OCI-LY1 (cell line): Measurements from ENCODE around the gene CSTF1.

Experiments used
- H2AFZ ChIP-seq: fragments of 200-600 bp; sonication (generic), shearing (Covaris generic); 2 replicates; pipeline ENCODE4 v1.6.0; 2014; ENCODE audit warnings: antibody characterized with exemption, mild to moderate bottlenecking, low read length
- H3F3A ChIP-seq: fragments of 200-600 bp; sonication (generic), shearing (Covaris generic); 2 replicates; pipeline ENCODE4 v1.6.0; 2014; ENCODE audit warnings: mild to moderate bottlenecking, antibody characterized with exemption, low read length, moderate library complexity; ENCODE audit not compliant: insufficient read depth
- H3K27ac ChIP-seq: fragments of 200-600 bp; sonication (generic); 2 replicates; pipeline ENCODE4 v1.5.1; 2014; ENCODE audit warnings: low read length, mixed run types, mild to moderate bottlenecking, low read depth; ENCODE audit not compliant: poor library complexity, severe bottlenecking
- H3K27me3 ChIP-seq: fragments of 200-600 bp; sonication (generic); 2 replicates; pipeline ENCODE4 v1.6.0; 2014; ENCODE audit warnings: antibody characterized with exemption, mild to moderate bottlenecking, low read length, moderate library complexity; ENCODE audit not compliant: insufficient read depth
- H3K36me3 ChIP-seq: fragments of 200-600 bp; sonication (generic); 2 replicates; pipeline ENCODE4 v1.6.1; 2014; ENCODE audit warnings: mild to moderate bottlenecking, antibody characterized with exemption, low read length, moderate library complexity, mixed read lengths; ENCODE audit not compliant: insufficient read depth
- H3K4me1 ChIP-seq: fragments of 200-600 bp; sonication (generic); 2 replicates; pipeline ENCODE4 v1.5.1; 2014; ENCODE audit warnings: mild to moderate bottlenecking, low read length, moderate library complexity; ENCODE audit not compliant: insufficient read depth, severe bottlenecking
- H3K4me2 ChIP-seq: fragments of 200-600 bp; sonication (generic), shearing (Covaris generic); 2 replicates; pipeline ENCODE4 v1.6.1; 2014; ENCODE audit warnings: low read length
- H3K4me3 ChIP-seq: fragments of 200-600 bp; sonication (generic); 2 replicates; pipeline ENCODE4 v1.5.1; 2014; ENCODE audit warnings: low read length, low read depth, mild to moderate bottlenecking, mixed read lengths; ENCODE audit not compliant: poor library complexity, severe bottlenecking
- H3K79me2 ChIP-seq: fragments of 200-600 bp; shearing (Covaris generic); 2 replicates; pipeline ENCODE4 v1.6.1; 2016; ENCODE audit warnings: mixed run types, low read length, mixed read lengths; ENCODE audit not compliant: insufficient read depth
- H3K9ac ChIP-seq: fragments of 200-600 bp; sonication (generic), shearing (Covaris generic); 2 replicates; pipeline ENCODE4 v1.6.1; 2014; ENCODE audit warnings: mild to moderate bottlenecking, low read length, mixed read lengths
- H3K9me2 ChIP-seq: fragments of 200-600 bp; sonication (generic), shearing (Covaris generic); 2 replicates; pipeline ENCODE4 v1.6.1; 2014; ENCODE audit warnings: low read depth, mild to moderate bottlenecking, low read length, mixed read lengths
- H3K9me3 ChIP-seq: fragments of 200-600 bp; shearing (Covaris generic); 2 replicates; pipeline ENCODE4 v1.6.1; 2014; ENCODE audit warnings: low read length, mixed read lengths
- H4K20me1 ChIP-seq: fragments of 200-600 bp; sonication (generic), shearing (Covaris generic); 2 replicates; pipeline ENCODE4 v1.6.0; 2016; ENCODE audit warnings: mild to moderate bottlenecking, low read length; ENCODE audit not compliant: insufficient read depth
- EZH2 ChIP-seq: fragments of 200-600 bp; sonication (generic), shearing (Covaris generic); IDR thresholded peaks from 2 replicates; pipeline ENCODE4 v1.8.0; 2017; ENCODE audit warnings: borderline replicate concordance, mixed run types, mild to moderate bottlenecking, antibody characterized with exemption, low read length, moderate library complexity, mixed read lengths
- TF ChIP-seq, protein P1 (sequence below): fragments of 200-600 bp; sonication (generic), shearing (Covaris generic); IDR thresholded peaks from 2 replicates; pipeline ENCODE4 v1.5.1; 2017; ENCODE audit warnings: mild to moderate bottlenecking, antibody characterized with exemption, low read length, moderate library complexity, mixed read lengths

CSTF1 gene

GRCh38 chr20:56348746-56349145 is 43.7 kb upstream of the CSTF1 start:
- no peak overlapping the region for H2AFZ ChIP-seq

DNA sequence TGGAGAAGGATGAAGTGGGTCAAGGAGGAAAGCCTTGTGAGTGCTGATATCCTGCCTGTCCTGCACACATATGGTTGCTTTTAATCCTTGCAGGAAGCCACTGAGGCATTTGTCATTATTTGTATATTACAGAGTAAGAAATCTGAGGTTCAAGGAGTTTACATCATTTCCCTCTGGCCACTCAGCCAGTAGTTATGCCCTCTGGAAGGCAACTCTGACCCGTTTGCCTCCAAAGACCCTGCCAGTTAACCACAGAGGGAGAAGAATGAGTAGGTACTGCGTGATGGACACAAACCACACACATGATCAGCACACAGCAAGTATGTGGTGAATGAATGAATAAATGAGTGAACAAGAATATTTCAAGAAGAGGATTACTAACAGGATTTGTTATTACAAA is 41.6 kb upstream of the CSTF1 start:
- no peaks in the 10 kb centered on the region for H3F3A ChIP-seq
- no peaks in the 10 kb centered on the region for H3K9me3 ChIP-seq
- no peak overlapping the region for H3K9ac ChIP-seq
- H3K27me3 ChIP-seq: no peaks in the 10 kb centered on the region
- H3K27ac ChIP-seq: no peak overlapping the region
- H2AFZ ChIP-seq: no peak overlapping the region
- no peak overlapping the region for H3K4me2 ChIP-seq
- no peaks in the 10 kb centered on the region for H3K4me1 ChIP-seq
- no peaks in the 10 kb centered on the region for H3K79me2 ChIP-seq
- H4K20me1 ChIP-seq: no peaks in the 10 kb centered on the region
- H3K4me3 ChIP-seq: no peak overlapping the region
- no peaks in the 10 kb centered on the region for H3K36me3 ChIP-seq
- no peaks in the 10 kb centered on the region for H3K9me2 ChIP-seq
- TF ChIP-seq EZH2: no peak
- TF ChIP-seq, protein P1, sequence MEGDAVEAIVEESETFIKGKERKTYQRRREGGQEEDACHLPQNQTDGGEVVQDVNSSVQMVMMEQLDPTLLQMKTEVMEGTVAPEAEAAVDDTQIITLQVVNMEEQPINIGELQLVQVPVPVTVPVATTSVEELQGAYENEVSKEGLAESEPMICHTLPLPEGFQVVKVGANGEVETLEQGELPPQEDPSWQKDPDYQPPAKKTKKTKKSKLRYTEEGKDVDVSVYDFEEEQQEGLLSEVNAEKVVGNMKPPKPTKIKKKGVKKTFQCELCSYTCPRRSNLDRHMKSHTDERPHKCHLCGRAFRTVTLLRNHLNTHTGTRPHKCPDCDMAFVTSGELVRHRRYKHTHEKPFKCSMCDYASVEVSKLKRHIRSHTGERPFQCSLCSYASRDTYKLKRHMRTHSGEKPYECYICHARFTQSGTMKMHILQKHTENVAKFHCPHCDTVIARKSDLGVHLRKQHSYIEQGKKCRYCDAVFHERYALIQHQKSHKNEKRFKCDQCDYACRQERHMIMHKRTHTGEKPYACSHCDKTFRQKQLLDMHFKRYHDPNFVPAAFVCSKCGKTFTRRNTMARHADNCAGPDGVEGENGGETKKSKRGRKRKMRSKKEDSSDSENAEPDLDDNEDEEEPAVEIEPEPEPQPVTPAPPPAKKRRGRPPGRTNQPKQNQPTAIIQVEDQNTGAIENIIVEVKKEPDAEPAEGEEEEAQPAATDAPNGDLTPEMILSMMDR: no peak

More at GRCh38 chr20:56348746-56349145, 43.7 kb upstream of the CSTF1 start:
- H3K27me3 ChIP-seq: no peaks in the 10 kb centered on the region
- H3K4me1 ChIP-seq: no peaks in the 10 kb centered on the region
- TF ChIP-seq, protein P1: no peak
- TF ChIP-seq EZH2: no peak
- H3K9me3 ChIP-seq: no peaks in the 10 kb centered on the region
- H4K20me1 ChIP-seq: no peaks in the 10 kb centered on the region
- H3K27ac ChIP-seq: no peak overlapping the region
- no peaks in the 10 kb centered on the region for H3K36me3 ChIP-seq
- no peaks in the 10 kb centered on the region for H3K79me2 ChIP-seq
- H3K4me3 ChIP-seq: no peak overlapping the region
- no peaks in the 10 kb centered on the region for H3F3A ChIP-seq
- H3K9me2 ChIP-seq: no peaks in the 10 kb centered on the region
- H3K4me2 ChIP-seq: no peak overlapping the region
- H3K9ac ChIP-seq: no peak overlapping the region

DNA sequence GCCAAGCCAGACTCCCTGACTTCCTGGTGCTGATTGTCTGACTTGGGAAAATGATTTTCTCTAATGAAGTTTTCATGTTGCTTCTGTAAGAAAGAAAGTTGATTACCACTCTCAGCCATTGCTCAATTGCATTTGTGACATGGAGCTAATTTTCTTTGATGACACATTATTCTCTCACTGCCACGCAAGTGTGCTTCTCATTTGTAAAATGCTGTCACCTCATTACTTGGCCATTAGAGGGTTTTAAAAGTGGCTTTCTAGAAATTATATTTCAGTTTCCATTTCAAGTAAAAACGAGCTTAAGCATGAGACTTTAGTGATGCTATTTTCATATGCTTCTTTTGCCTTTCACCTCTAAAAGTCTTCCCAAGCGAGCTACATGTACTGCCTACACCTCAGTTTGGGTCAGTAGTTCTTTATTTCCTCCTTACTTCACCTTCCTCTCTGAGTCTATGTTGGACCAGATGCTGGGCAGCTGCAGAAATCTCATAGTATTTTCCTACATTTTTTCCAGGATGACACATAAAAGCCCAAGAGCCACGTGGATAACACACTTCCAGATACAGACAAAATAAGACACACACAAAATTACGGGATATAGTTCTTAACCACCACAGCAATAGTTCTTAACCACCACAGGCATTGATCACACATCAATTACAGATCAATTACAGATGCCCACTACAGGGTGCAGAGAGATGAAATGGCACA is 39.9 kb upstream of the CSTF1 start:
- no peak overlapping the region for H3K4me3 ChIP-seq
- H3K4me1 ChIP-seq: no peaks in the 10 kb centered on the region
- no peak overlapping the region for H2AFZ ChIP-seq
- H3K79me2 ChIP-seq: no peaks in the 10 kb centered on the region
- no peak overlapping the region for H3K4me2 ChIP-seq
- no peak overlapping the region for H3K27ac ChIP-seq
- no peak for TF ChIP-seq EZH2
- TF ChIP-seq, protein P1: no peak
- H3K9me3 ChIP-seq: no peaks in the 10 kb centered on the region
- no peaks in the 10 kb centered on the region for H3F3A ChIP-seq
- H3K27me3 ChIP-seq: no peaks in the 10 kb centered on the region
- no peaks in the 10 kb centered on the region for H3K36me3 ChIP-seq
- no peaks in the 10 kb centered on the region for H4K20me1 ChIP-seq
- no peak overlapping the region for H3K9ac ChIP-seq
- no peaks in the 10 kb centered on the region for H3K9me2 ChIP-seq
